ENCODE results near the gene OBI1. TPM values are rescaled to one million over a fixed set of nuclear protein-coding genes. Genes with fewer than 3 reads are reported as not detected.

Gene OBI1
- total and polyA plus RNA-seq, 2 donors (not counting 1 experiment from before 2014, with no cell fraction given) = 3.1 to 15.4 TPM

DNA sequence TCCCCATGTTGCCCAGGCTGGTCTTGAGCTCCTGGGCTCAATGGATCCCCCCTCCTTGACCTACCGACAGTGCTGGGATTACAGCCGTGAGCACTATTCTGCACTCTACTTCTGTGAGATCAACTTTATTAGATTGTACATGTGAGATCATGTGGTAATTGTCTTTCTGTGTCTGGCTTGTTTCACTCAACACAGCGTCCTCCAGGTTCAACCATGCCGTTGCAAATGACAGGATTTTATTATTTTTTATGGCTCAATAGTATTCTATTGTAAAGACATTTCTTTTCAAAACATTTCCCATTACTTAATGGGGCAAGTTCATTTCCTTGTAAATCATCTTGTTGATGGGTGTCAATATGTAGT, 1.5 kb upstream of the OBI1 start:
- no peak for ATAC-seq (ENCODE audit: low read depth)
- Histone ChIP-seq H3K79me2 (ENCODE audit: control insufficient read depth, insufficient read depth, low read length) (peaks cover 37% of the 10 kb centered on the region), H3K27me3 (replicated peaks in 1 of 4; ENCODE audit: control extremely low read depth in 1 of 4, control insufficient read depth in 3 of 4, insufficient read depth in 4 of 4, low read length in 3 of 4) (no peaks in the 10 kb centered on the region), H3K27ac (ENCODE audit: low read length in 2 of 2) (peak overlapping the region in 1 of 2 donors; percentile 21), H2AFZ (ENCODE audit: insufficient read depth, low read depth, low read length, poor library complexity, severe bottlenecking) (peak overlapping the region; percentile 95), H3K36me3 (replicated peaks in 1 of 2; ENCODE audit: control extremely low read depth in 1 of 2, control insufficient read depth in 1 of 2, extremely low read depth in 1 of 2, insufficient read depth in 2 of 2, low read length in 1 of 2) (no peaks in the 10 kb centered on the region), H3K4me3 (ENCODE audit: control extremely low read depth in 1 of 5, extremely low read depth in 1 of 5, insufficient read depth in 1 of 5, low read depth in 2 of 5, low read length in 4 of 5) (peak overlapping the region in 4 of 5 experiments; percentile 57 to 94 (median 88)), H3K9ac (ENCODE audit: low read length) (peak overlapping the region; percentile 98), H3K4me2 (replicated peaks; ENCODE audit: low read depth, low read length, poor library complexity, severe bottlenecking) (peak overlapping the region; percentile 85), H3K4me1 (ENCODE audit: control insufficient read depth in 2 of 2, insufficient read depth in 2 of 2, low read length in 2 of 2) (peaks cover 11 to 14% of the 10 kb centered on the region in 2 donors), H3K9me3 (ENCODE audit: control extremely low read depth in 1 of 3, control insufficient read depth in 2 of 3, insufficient read depth in 1 of 3, low read length in 2 of 3) (no peaks in the 10 kb centered on the region), H4K20me1 (ENCODE audit: control insufficient read depth, insufficient read depth, low read length, poor library complexity, severe bottlenecking) (peaks cover 13% of the 10 kb centered on the region)
- no CpG with 5 or more reads among the region's 4 CpGs for WGBS (ENCODE audit: insufficient coverage)
- intact Hi-C loops (cut with micrococcal nuclease) = no loop called here
- H3K9me3 Mint-ChIP-seq (ENCODE audit: insufficient read depth) = no peaks in the 10 kb centered on the region
- TF ChIP-seq, protein P1, sequence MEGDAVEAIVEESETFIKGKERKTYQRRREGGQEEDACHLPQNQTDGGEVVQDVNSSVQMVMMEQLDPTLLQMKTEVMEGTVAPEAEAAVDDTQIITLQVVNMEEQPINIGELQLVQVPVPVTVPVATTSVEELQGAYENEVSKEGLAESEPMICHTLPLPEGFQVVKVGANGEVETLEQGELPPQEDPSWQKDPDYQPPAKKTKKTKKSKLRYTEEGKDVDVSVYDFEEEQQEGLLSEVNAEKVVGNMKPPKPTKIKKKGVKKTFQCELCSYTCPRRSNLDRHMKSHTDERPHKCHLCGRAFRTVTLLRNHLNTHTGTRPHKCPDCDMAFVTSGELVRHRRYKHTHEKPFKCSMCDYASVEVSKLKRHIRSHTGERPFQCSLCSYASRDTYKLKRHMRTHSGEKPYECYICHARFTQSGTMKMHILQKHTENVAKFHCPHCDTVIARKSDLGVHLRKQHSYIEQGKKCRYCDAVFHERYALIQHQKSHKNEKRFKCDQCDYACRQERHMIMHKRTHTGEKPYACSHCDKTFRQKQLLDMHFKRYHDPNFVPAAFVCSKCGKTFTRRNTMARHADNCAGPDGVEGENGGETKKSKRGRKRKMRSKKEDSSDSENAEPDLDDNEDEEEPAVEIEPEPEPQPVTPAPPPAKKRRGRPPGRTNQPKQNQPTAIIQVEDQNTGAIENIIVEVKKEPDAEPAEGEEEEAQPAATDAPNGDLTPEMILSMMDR (IDR thresholded peaks at IDR 0.05) = no peak
- no peak for TF ChIP-seq EZH2 (IDR thresholded peaks at IDR 0.05; ENCODE audit: borderline replicate concordance, insufficient read depth, low read depth, low read length, poor library complexity, severe bottlenecking)
- peaks cover 3% of the 10 kb centered on the region for H3K27me3 Mint-ChIP-seq
- no peak for DNase-seq
- peak overlapping the region; percentile 99 for H3K4me3 Mint-ChIP-seq
- POLR2A ChIA-PET = no interaction called here
- H3K4me1 Mint-ChIP-seq = peaks cover 35% of the 10 kb centered on the region
- CTCF ChIA-PET = no interaction called here
- H3K27ac Mint-ChIP-seq = peak overlapping the region; percentile 59

GRCh38 chr13:78659732-78660494, 958 bp upstream of the OBI1 start:
- peaks cover 18% of the 10 kb centered on the region for H4K20me1 ChIP-seq (ENCODE audit: control insufficient read depth, insufficient read depth, low read length, poor library complexity, severe bottlenecking)
- peaks cover 11 to 14% of the 10 kb centered on the region in 2 donors for H3K4me1 ChIP-seq (ENCODE audit: control insufficient read depth in 2 of 2, insufficient read depth in 2 of 2, low read length in 2 of 2)
- H3K27me3 ChIP-seq (replicated peaks in 1 of 4; ENCODE audit: control extremely low read depth in 1 of 4, control insufficient read depth in 3 of 4, insufficient read depth in 4 of 4, low read length in 3 of 4) = no peaks in the 10 kb centered on the region
- no peaks in the 10 kb centered on the region for H3K36me3 ChIP-seq (replicated peaks in 1 of 2; ENCODE audit: control extremely low read depth in 1 of 2, control insufficient read depth in 1 of 2, extremely low read depth in 1 of 2, insufficient read depth in 2 of 2, low read length in 1 of 2)
- no peaks in the 10 kb centered on the region for H3K9me3 Mint-ChIP-seq (ENCODE audit: insufficient read depth)
- H3K9me3 ChIP-seq (ENCODE audit: control extremely low read depth in 1 of 3, control insufficient read depth in 2 of 3, insufficient read depth in 1 of 3, low read length in 2 of 3) = no peaks in the 10 kb centered on the region
- H3K4me3 ChIP-seq (ENCODE audit: control extremely low read depth in 1 of 5, extremely low read depth in 1 of 5, insufficient read depth in 1 of 5, low read depth in 2 of 5, low read length in 4 of 5) = peak overlapping the region; percentile 40 to 94 (median 86)
- CTCF ChIA-PET = no interaction called here
- H3K4me1 Mint-ChIP-seq = peaks cover 39% of the 10 kb centered on the region
- peaks cover 43% of the 10 kb centered on the region for H3K79me2 ChIP-seq (ENCODE audit: control insufficient read depth, insufficient read depth, low read length)
- DNase-seq (peak; percentile 39), ATAC-seq (ENCODE audit: low read depth) (no peak)
- intact Hi-C loops (cut with micrococcal nuclease) = loop anchor here (5.0 kb wide), 2 partner anchors 727 to 1668 kb away; partner anchors contain the start of gene CLN5
- peak overlapping the region; percentile 98 for H3K9ac ChIP-seq (ENCODE audit: low read length)
- POLR2A ChIA-PET = interaction anchor here (0.6 kb wide), 1 partner anchor 742 kb away, joined by 4 read pairs; no protein-coding TSS in a partner anchor
- peak overlapping the region; percentile 95 for H2AFZ ChIP-seq (ENCODE audit: insufficient read depth, low read depth, low read length, poor library complexity, severe bottlenecking)
- 40% methylated on average over 11 of the region's 20 CpGs for WGBS (ENCODE audit: insufficient coverage)
- TF ChIP-seq, protein P1 (IDR thresholded peaks at IDR 0.05) = no peak
- no peak for TF ChIP-seq EZH2 (IDR thresholded peaks at IDR 0.05; ENCODE audit: borderline replicate concordance, insufficient read depth, low read depth, low read length, poor library complexity, severe bottlenecking)
- peak overlapping the region in 1 of 2 donors; percentile 86 for H3K27ac ChIP-seq (ENCODE audit: low read length in 2 of 2)
- H3K4me3 Mint-ChIP-seq = peak overlapping the region; percentile 99
- peak overlapping the region; percentile 94 for H3K27ac Mint-ChIP-seq
- peak overlapping the region; percentile 85 for H3K4me2 ChIP-seq (replicated peaks; ENCODE audit: low read depth, low read length, poor library complexity, severe bottlenecking)
- peaks cover 3% of the 10 kb centered on the region for H3K27me3 Mint-ChIP-seq

All from B cell (primary cell).